ENCODE data around the gene ZSCAN21.
A peak's percentile ranks its signal among the peaks of the same experiment; 100 is the strongest.

GRCh38 chr7:100100420-100101015, 50.9 kb downstream of the ZSCAN21 start:
- TF ChIP-seq SUZ12 (IDR thresholded peaks at IDR 0.05), result no peak
- peak; percentile 98 for TF ChIP-seq FOXK2 (IDR thresholded peaks at IDR 0.05)
- TF ChIP-seq SP1 (IDR thresholded peaks at IDR 0.05), result no peak
- no peak; the same call in 1 of the 2 replicates for TF ChIP-seq L3MBTL2 (conservative IDR thresholded peaks at IDR 0.05)
- no peak for TF ChIP-seq LEF1 (IDR thresholded peaks at IDR 0.05; ENCODE audit: borderline replicate concordance)
- no peak for TF ChIP-seq BHLHE40 (IDR thresholded peaks at IDR 0.05; ENCODE audit: borderline replicate concordance)
- TF ChIP-seq NFRKB (IDR thresholded peaks at IDR 0.05), result no peak
- TF ChIP-seq ELF4 (IDR thresholded peaks at IDR 0.05), result peak; percentile 61; the same call in 1 of the 2 replicates
- TF ChIP-seq PKNOX1 (IDR thresholded peaks at IDR 0.05), result no peak
- TF ChIP-seq ZNF384 (IDR thresholded peaks at IDR 0.05), result no peak
- 0 out of 2 replicates have a peak, but pooled peaks have one; percentile 1 for TF ChIP-seq FOXM1 (IDR thresholded peaks at IDR 0.05; ENCODE audit: borderline replicate concordance)
- no peak for TF ChIP-seq TARDBP (IDR thresholded peaks at IDR 0.05)

All from HEK293T (cell line).